Esophagus muscularis mucosa (tissue), 4 donors: ENCODE measurements around the gene NFAM1. TPM values are rescaled to one million over a fixed set of nuclear protein-coding genes. Genes with fewer than 3 reads are reported as not detected.

Experiments
- DNase-seq: peaks from one replicate; pipeline ENCODE4 v3.0.0-alpha.2; 2017; ENCODE audit errors: extremely low spot score
- H3K27ac ChIP-seq, 4 donors: fragments of 200-600 bp; sonication (generic); replicated peaks in 1 of 4; 1 replicate in 3 of 4; 2 replicates in 1 of 4; pipeline ENCODE4 v1.5.1; 2016 to 2019; ENCODE audit warnings: mild to moderate bottlenecking in 1 of 4
- H3K27me3 ChIP-seq, 4 donors: fragments of 200-600 bp; sonication (generic); one replicate each; pipeline versions ENCODE4 v1.5.1 to v1.6.0; 2016 to 2019
- H3K36me3 ChIP-seq, 4 donors: fragments of 200-600 bp; sonication (generic); one replicate each; pipeline ENCODE4 v1.5.1; 2016 to 2019
- H3K4me1 ChIP-seq, 4 donors: fragments of 200-600 bp; sonication (generic); one replicate each; pipeline ENCODE4 v1.5.1; 2016 to 2019
- H3K4me3 ChIP-seq, 4 donors: fragments of 200-600 bp; sonication (generic); 1 replicate in 2 of 4; 2 replicates in 2 of 4; pipeline ENCODE4 v1.5.1; 2016 to 2019; ENCODE audit warnings: mild to moderate bottlenecking in 4 of 4, moderate library complexity in 1 of 4
- H3K9me3 ChIP-seq, 4 donors: fragments of 200-600 bp; sonication (generic); 1 replicate in 3 of 4; 2 replicates in 1 of 4; pipeline ENCODE4 v1.5.1; 2016 to 2019
- EP300 ChIP-seq: sonication (generic); formaldehyde crosslinking; IDR thresholded peaks from one replicate; pipeline ENCODE4 v1.6.1; 2017; ENCODE audit warnings: antibody characterized with exemption
- POLR2A ChIP-seq: fragments of 450-650 bp; IDR thresholded peaks from one replicate; pipeline ENCODE4 v1.6.1; 2017; ENCODE audit warnings: antibody characterized with exemption, moderate library complexity, mild to moderate bottlenecking, low read depth
- POLR2AphosphoS5 ChIP-seq, 2 donors: sonication (generic); formaldehyde crosslinking; IDR thresholded peaks; one replicate each; pipeline ENCODE4 v1.6.1; 2017; ENCODE audit warnings: antibody characterized with exemption in 2 of 2
- WGBS: methylation state at CpG from one replicate; pipeline ENCODE4 v1.1.5; 2018; 5-methylcytosine and 5-hydroxymethylcytosine counted together
- intact Hi-C: fragments of 100-400 bp; cut with DNase I; formaldehyde crosslinking; loops from one replicate; pipeline ENCODE4 v1.15.1; 2023
- total RNA-seq, 4 donors: library from RNA; depleted of rRNA; stranded (reverse); fragments of >200 nt; gene quantifications; one replicate each; pipeline versions ENCODE4 v1.1.0 to v1.2.1, GENCODE V29; 2016
- TF ChIP-seq, protein P1 (sequence below), 3 experiments: fragments of 200-600 bp in 2 of 3; fragments of 450-650 bp in 1 of 3; sonication (generic) in 2 of 3; IDR thresholded peaks; one replicate each; pipeline ENCODE4 v1.5.1; 2017 to 2019; ENCODE audit warnings: antibody characterized with exemption in 3 of 3, mild to moderate bottlenecking in 2 of 3, moderate library complexity in 1 of 3

NFAM1 gene
- total RNA-seq, 4 donors from 2014 or later: 2.1 to 5.1 (median 2.9) TPM

GRCh38 chr22:42459287-42460063, 27.3 kb upstream of the NFAM1 start:
- no peak overlapping the region for H3K27ac ChIP-seq
- H3K36me3 ChIP-seq: no peaks in the 10 kb centered on the region
- peaks cover 0 to 58% (median 16%) of the 10 kb centered on the region in 4 donors for H3K27me3 ChIP-seq
- no peak for DNase-seq
- intact Hi-C loops: no loop called here
- H3K4me3 ChIP-seq: no peak overlapping the region
- H3K9me3 ChIP-seq: no peaks in the 10 kb centered on the region
- WGBS: 33% methylated on average over 21 of the region's 21 CpGs
- no peaks in the 10 kb centered on the region for H3K4me1 ChIP-seq
- no peak for TF ChIP-seq EP300
- TF ChIP-seq, protein P1, sequence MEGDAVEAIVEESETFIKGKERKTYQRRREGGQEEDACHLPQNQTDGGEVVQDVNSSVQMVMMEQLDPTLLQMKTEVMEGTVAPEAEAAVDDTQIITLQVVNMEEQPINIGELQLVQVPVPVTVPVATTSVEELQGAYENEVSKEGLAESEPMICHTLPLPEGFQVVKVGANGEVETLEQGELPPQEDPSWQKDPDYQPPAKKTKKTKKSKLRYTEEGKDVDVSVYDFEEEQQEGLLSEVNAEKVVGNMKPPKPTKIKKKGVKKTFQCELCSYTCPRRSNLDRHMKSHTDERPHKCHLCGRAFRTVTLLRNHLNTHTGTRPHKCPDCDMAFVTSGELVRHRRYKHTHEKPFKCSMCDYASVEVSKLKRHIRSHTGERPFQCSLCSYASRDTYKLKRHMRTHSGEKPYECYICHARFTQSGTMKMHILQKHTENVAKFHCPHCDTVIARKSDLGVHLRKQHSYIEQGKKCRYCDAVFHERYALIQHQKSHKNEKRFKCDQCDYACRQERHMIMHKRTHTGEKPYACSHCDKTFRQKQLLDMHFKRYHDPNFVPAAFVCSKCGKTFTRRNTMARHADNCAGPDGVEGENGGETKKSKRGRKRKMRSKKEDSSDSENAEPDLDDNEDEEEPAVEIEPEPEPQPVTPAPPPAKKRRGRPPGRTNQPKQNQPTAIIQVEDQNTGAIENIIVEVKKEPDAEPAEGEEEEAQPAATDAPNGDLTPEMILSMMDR (IDR thresholded peaks at IDR 0.05): no peak
- no peak for TF ChIP-seq POLR2A
- TF ChIP-seq POLR2AphosphoS5 (IDR thresholded peaks at IDR 0.05): no peak

DNA sequence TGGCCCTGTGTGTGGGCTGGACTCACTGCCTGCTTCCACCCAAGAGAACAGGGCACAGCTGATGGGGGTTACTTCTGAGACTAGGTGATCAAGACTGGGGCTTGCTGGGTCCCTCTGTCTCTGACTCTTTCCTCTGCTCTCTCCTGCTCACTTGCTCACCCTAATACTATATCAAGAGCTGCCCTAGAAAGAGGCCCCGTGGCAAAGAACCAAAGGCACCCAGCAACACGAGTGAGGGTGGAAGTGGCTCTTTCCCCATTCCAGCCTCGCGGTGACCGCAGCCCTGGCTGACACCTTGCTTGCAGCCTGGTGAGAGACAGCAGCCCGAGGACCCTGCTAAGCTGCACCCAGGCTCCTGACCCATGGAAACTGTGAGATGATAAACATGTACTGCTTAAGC, 20.7 kb upstream of the NFAM1 start:
- intact Hi-C loops: no loop called here
- 72% methylated on average over 6 of the region's 6 CpGs for WGBS
- Histone ChIP-seq H3K27me3 (peaks cover 0 to 13% (median under 1%) of the 10 kb centered on the region in 4 donors), H3K4me1 (no peaks in the 10 kb centered on the region), H3K36me3 (no peaks in the 10 kb centered on the region), H3K27ac (no peak overlapping the region), H3K9me3 (no peaks in the 10 kb centered on the region), H3K4me3 (no peak overlapping the region)
- DNase-seq: no peak
- TF ChIP-seq POLR2A: no peak
- TF ChIP-seq EP300: no peak
- TF ChIP-seq, protein P1 (IDR thresholded peaks at IDR 0.05): no peak
- no peak for TF ChIP-seq POLR2AphosphoS5 (IDR thresholded peaks at IDR 0.05)

- TF ChIP-seq POLR2A (no peak), EP300 (no peak), POLR2AphosphoS5 (IDR thresholded peaks at IDR 0.05) (no peak)
- TF ChIP-seq, protein P1 (IDR thresholded peaks at IDR 0.05): no peak
- H3K4me3 ChIP-seq: no peak overlapping the region
- H3K27me3 ChIP-seq: peaks cover 0 to 8% (median 0%) of the 10 kb centered on the region in 4 donors
- H3K27ac ChIP-seq: no peak overlapping the region
- H3K9me3 ChIP-seq: no peaks in the 10 kb centered on the region
- no peaks in the 10 kb centered on the region for H3K36me3 ChIP-seq
- WGBS: 75% methylated on average over 9 of the region's 11 CpGs
- no peaks in the 10 kb centered on the region for H3K4me1 ChIP-seq
- intact Hi-C loops: no loop called here
- DNase-seq: no peak
Observed at GRCh38 chr22:42452456-42452855, 20.3 kb upstream of the NFAM1 start.

DNA sequence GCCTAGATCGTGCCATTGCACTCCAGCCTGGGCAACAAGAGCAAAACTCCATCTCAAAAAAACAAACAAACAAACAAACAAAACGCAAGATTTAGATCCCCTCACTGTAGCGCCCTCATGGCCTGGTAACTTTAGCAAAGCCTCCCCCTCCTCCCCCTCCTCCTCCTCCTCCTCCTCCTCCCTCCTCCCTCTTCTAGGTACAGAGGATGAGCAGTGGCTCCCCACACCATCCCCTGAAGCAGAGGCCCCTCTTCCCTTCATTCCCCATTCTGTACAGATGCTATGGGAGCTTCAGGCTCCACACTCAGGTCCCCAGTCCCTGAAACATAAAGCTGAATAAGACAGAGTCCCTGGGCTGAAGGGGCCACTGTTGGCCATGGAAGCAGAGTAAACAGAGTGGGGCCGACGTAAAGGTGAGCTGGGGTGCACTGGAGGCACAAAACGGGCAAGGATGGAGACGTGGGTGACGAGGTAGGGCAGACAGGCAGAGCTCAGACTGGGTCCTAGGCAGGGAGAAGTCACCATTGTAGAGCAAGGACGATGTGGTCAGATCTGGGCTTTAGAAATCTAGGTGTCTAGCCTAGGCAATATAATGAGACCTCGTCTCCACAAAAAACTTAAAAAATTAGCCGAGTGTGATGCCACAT, 19.4 kb upstream of the NFAM1 start:
- no peak overlapping the region for H3K4me3 ChIP-seq
- 88% methylated on average over 11 of the region's 11 CpGs for WGBS

More for the DNA sequence above, 19.4 kb upstream of the NFAM1 start:
- no peak overlapping the region for H3K27ac ChIP-seq
- no peaks in the 10 kb centered on the region for H3K4me1 ChIP-seq
- no peaks in the 10 kb centered on the region for H3K9me3 ChIP-seq
- intact Hi-C loops: no loop called here
- peaks cover 0 to 8% (median 0%) of the 10 kb centered on the region in 4 donors for H3K27me3 ChIP-seq
- DNase-seq: no peak
- no peak for TF ChIP-seq POLR2AphosphoS5 (IDR thresholded peaks at IDR 0.05)
- TF ChIP-seq EP300: no peak
- TF ChIP-seq, protein P1 (IDR thresholded peaks at IDR 0.05): no peak
- TF ChIP-seq POLR2A: no peak
- H3K36me3 ChIP-seq: no peaks in the 10 kb centered on the region
